NCI-H146 (cell line): ENCODE data around the gene SNRNP35.
"Not testable (repeated sequence)": the region's sequence is repeated elsewhere in the genome, so short reads cannot be mapped to it uniquely, and the experiment has no call there.

Experiments used
- DNase-seq: peaks from one replicate; lab custom pipeline; 2025; lab: John Stamatoyannopoulos, UW

Gene SNRNP35

DNA sequence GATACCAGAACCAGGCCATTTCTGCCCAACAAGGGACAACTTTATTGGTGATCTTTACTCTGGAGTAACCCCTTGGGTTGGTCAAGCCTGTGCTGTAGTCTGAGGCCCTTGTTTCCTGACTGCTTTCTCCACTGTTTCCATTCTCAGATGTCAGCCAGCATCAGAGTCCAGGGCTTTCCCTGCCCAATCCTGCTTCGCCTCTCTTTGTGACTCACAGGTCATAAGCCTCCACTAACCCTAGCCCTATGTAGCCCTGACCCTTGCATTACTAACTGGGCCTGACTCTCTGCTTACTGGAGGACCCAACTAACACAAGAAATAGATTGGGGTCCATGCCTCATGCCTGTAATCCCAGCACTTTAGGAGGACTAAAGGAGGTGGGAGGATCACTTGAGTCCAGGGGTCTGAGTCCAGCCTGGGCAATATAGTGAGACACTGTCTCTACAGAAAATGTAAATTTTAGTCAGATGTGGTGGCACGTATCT, 8.6 kb upstream of the SNRNP35 start:
- no peak for DNase-seq

DNA sequence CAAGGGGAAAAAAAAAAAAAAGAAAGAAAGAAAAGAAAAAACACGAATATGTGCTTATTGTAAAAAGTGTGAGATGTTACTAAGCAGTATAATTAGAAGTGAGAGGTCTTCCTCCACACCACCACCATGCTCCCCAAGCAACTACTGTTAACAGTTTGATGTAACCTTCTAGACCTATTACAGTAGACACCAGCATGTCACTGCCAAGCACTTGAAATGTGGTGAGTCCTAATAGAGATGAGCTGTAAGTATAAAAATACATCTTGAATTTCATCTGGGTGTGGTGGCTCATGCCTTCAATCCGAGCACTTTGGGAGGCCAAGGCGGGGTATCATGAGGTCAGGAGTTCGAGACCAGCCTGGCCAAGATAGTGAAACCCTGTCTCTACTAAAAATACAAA, 8.1 kb upstream of the SNRNP35 start:
- DNase-seq: no peak

GRCh38 chr12:123450636-123451035, 7.3 kb upstream of the SNRNP35 start:
- no peak for DNase-seq

GRCh38 chr12:123452276-123452550, 5.7 kb upstream of the SNRNP35 start:
- not testable (repeated sequence) for DNase-seq

GRCh38 chr12:123453165-123453564, 4.8 kb upstream of the SNRNP35 start:
- no peak for DNase-seq

GRCh38 chr12:123463174-123463573, 5.2 kb downstream of the SNRNP35 start:
- not testable (repeated sequence) for DNase-seq

DNA sequence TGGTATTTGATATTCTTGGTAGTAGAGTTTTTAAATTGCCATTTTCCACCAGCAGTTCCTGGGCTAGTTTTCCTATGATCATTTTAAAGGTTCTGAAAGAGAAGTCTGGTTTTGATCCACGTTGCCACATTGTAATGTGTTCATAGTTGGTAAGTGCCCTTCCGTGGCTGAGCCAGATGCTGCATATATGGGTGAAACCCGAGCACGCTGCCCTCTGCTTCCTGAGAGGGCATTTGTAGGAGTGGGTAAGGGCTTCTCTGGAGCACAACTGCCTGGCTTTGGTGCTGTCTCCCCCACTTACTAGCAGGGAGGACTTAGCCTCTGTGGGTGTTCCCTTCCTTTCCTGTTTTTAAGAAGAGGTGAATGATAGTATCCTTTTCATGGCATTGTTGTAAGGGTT, 7.1 kb downstream of the SNRNP35 start:
- DNase-seq: no peak

GRCh38 chr12:123468786-123469185, 10.8 kb downstream of the SNRNP35 start:
- DNase-seq: no peak

DNA sequence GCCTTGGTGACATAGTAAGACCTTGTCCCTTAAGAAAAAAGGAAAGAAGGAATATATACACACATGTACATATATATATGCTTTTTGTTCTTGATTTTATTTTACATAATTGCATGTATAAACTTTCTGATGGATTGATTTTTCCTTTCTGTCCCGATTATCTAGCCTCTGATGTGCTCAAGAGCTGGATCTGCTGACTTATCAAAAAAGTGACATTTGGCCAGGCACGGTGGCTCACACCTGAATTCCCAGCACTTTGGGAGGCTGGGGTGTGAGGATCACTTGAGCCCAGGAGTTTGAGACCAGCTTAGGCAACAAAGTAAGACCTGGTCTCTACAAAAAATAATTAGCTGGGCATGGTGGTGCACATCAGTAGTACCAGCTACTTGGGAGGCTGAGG, 12.0 kb downstream of the SNRNP35 start:
- no peak for DNase-seq

DNA sequence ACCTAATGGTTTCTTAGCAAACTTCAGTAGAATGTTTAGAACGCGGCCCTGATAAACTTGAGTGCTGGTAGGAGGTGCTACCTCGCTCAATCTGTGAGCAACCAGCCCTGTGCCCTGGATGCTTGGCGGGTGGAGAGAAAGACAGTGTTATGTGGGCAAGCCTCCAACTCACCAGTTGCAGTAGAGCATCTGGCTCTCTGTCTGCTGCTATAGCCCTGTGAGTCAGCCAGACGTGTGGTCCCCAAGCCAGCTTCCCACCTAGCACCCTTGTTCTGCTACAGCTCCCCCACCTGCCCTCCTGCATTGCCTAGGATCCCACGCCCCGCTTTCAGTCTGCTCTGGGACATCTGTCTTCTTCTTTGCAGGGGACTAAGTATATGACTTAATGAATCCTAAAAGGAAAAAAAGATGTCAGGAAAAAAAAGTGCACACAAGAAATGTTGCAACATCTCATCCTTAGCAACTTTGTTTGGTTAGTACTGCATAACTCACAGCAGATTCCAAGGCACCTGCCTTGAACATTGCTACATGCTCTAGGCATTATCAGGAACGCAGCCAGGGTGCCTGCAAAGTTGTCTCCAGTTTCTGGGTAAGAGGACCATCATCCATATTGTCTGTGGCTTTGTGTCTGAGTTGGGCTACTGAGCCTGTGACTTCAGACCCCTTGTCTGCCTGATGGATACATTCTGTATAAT, 13.6 kb downstream of the SNRNP35 start:
- DNase-seq: no peak

DNA sequence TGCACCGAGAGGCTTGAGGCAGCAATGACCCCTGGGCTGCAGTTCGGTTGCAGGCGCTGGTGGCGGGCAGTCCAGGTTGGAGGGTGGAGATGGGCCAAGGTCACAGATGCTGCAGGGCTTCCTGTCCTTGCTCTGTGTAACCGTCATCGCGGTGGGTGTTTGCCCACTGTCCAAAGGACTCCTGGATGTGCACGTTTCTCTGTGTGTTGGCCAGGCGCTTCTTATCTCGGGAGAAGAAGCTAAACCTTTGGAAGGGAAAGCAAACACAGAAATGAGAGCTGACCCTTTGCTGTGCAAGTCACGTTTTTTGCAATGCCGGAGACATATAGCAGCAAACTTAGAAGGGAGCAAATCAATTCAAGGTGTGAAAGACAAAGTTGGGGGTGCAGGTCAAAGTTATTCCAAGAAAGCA, 14.5 kb downstream of the SNRNP35 start:
- DNase-seq: no peak

GRCh38 chr12:123474485-123475245, 16.7 kb downstream of the SNRNP35 start:
- DNase-seq: no peak

GRCh38 chr12:123475246-123475703, 17.3 kb downstream of the SNRNP35 start:
- no peak for DNase-seq

DNA sequence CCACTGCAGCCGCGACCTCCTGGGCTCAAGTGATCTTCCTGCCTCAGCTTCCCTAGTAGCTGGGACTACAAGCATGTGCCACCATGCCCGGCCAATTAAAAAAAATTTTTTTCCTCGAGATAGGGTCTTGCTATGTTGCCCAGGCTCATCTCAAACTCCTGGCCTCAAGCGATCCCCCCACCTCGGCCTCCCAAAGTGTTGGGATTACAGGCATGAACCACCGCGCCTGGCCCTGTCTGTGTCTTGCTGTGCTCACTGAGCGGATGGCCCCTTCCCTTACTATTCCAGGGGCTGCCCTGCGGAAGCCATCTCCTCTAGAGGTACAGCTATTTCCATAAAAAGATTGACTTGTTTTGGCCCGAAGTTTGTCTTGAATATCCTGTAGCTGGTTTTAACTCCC, 20.1 kb downstream of the SNRNP35 start:
- DNase-seq: no peak

- no peak for DNase-seq
These were observed 20.8 kb downstream of the SNRNP35 start for GRCh38 chr12:123478762-123479161.

- DNase-seq: no peak
These were observed 21.7 kb downstream of the SNRNP35 start for GRCh38 chr12:123479442-123480180.

DNA sequence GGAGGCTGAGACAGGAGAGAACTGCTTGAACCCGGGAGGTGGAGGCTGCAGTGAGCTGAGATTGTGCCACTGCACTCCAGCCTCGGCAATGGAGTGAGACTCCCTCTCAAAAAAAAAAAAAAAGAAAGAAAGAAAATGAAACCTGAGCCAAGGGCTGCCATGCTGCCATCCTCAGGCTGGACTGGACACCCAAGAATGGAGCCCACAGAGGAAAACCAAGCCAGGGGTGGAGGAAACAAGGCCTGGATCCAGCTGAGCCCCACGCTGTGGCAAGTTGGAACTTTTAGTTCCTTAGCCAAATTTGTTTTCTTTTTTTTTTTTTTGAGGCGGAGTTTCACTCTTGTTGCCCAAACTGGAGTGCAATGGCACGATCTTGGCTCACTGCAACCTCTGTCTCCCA, 23.3 kb downstream of the SNRNP35 start:
- DNase-seq: not testable (repeated sequence)

DNA sequence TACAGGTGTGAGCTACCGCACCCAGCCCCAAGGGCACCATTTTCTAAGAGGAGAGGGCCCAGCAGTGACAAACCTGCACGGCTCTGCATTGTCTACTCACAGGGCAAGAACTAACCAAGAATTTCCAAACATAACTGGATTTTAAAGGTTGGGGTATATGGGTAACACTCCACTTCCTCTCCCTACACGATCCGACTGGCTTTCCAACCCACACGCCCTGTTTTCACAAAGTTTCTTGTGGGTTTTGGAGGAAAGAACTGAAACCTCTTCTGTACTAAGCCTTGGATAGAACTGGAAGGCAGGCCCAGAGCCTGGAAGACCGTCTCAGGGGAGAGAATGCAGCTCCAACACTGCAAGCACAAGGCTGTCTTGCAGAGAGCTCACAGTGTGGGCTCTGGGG, 24.9 kb downstream of the SNRNP35 start:
- no peak for DNase-seq

DNA sequence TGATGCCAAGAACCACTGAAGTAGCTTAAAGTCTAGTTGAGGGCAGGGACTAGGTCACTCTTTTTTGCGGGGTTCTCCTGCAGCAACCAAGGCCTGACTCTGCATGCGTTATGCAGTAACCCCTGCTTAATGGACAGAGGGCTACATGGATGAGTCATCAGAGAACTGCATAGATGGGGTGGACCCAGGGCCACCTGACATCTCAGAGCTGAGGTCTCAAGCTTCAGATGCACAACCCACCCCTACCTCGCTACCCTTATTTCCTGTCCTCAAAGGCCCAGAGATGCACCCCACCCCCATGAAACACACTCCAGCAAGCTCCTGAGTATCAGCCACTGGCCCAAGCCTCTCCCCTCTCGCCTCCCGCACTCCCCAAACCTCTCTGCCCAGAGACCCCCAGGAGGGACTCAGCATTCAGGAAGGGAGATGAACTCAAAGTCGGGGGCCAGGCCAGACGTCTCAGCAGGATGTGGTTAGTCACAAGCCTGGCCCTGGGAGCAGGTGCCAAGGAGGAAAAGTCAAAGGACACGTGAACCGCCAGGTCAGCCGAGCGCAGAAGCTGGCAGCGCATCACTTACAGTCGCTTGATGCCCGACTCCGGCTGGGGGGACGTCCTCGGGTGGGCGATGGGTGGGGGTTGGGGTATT, 25.8 kb downstream of the SNRNP35 start:
- DNase-seq: no peak

DNA sequence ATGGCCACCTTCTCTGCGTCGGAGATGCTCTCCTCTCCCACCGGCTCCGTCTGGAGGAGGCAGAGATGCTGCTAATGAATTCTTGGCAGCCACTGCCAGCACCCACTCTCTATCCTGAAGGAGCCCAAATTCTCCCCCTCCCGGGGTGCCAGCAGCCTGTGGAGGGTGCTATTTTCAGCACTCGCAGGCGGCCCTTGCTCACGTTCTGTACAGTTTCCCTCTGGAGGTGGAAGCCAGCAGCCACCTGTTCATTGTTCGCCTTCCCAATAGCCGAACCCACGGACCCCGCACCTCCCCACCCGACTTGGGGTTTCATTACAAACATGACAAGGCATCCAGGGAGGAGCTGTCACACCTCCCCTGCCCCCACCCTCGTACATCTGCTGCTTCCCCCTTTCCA, 27.8 kb downstream of the SNRNP35 start:
- DNase-seq: no peak

DNA sequence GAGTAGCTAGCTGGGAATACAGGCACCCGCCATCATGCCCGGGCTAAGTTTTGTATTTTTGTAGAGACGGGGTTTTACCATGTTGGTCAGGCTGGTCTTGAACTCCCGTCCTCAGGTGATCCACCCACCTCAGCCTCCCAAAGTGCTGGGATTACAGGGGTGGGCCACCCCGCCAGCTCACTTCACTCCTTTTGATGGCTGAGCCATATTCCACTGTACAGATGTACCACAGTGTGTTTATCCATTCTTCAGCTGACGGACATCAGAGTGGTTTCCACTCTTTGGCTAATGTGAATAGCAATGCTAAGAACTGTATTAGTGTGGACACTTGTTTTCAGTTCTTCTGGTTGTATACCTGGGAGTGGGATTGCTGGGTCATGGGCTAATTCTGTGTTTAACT, 29.5 kb downstream of the SNRNP35 start:
- DNase-seq: no peak

DNA sequence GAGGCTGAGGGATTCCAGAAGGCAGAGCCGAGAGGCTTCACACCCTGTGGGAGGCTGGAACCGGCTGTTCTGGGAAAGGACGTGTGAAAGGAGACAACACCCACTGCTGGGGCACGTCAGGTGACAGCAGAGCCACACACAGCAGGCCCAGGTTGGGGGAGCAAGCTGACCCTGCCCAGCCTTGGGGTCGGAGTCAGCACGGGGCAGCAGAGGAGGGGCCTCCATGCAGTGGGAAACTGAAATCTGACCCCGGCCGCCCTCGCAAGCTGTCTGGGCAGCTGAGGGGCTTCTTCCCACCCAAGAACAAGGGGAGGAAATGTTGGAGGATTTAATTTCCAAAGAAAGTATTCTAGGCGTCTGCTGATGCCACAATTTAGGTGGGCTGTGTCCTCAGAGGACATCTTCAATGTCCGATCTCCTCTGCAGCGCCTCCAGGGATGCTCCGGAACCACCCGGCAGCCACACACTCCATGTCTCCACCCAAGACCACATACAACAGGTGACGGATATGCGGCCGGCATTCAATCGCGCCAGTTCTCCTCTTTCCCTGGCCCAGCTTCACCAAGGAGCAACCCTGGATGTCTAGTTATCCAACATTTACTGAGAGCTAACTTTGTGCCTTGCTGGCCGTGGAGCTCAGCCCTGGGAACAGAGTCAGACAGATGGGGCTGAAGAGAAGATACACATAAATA, 30.7 kb downstream of the SNRNP35 start:
- no peak for DNase-seq
